DOHH2 (cell line): ENCODE measurements around the gene CCDC12.

Experiments used
- EZH2phosphoT487 ChIP-seq: fragments of 200-600 bp; sonication (generic); IDR thresholded peaks from 2 replicates; pipeline ENCODE4 v1.6.1; 2017; ENCODE audit warnings: borderline replicate concordance, mild to moderate bottlenecking, antibody characterized with exemption, low read length, moderate library complexity, mixed read lengths
- TF ChIP-seq, protein P1 (sequence below): fragments of 200-600 bp; sonication (generic); IDR thresholded peaks from one replicate; pipeline ENCODE4 v1.5.1; 2014; ENCODE audit warnings: antibody characterized with exemption, mild to moderate bottlenecking, low read depth, low read length; ENCODE audit not compliant: poor library complexity, severe bottlenecking

DNA sequence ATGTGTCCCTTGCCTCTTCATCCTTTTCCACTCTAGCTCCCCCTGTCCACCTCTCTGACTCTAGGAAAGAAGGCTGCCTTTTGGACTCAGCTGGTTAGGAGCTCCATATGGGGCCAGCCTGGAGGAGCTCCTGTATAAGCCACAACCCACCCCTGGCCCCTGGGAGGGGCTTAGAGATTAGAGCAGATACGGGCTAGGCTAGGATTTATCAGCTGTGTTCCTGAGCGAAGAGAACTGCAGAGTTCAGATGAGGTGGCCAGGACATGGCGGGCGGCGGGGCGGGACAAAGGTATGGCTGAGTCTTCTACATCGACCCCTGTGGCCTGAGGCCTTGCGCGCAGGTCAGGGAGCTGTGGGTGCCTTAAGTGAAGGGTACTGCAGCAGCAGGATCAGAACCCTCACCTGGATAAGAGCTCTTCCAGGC is 10.8 kb upstream of the CCDC12 start:
- TF ChIP-seq, protein P1, sequence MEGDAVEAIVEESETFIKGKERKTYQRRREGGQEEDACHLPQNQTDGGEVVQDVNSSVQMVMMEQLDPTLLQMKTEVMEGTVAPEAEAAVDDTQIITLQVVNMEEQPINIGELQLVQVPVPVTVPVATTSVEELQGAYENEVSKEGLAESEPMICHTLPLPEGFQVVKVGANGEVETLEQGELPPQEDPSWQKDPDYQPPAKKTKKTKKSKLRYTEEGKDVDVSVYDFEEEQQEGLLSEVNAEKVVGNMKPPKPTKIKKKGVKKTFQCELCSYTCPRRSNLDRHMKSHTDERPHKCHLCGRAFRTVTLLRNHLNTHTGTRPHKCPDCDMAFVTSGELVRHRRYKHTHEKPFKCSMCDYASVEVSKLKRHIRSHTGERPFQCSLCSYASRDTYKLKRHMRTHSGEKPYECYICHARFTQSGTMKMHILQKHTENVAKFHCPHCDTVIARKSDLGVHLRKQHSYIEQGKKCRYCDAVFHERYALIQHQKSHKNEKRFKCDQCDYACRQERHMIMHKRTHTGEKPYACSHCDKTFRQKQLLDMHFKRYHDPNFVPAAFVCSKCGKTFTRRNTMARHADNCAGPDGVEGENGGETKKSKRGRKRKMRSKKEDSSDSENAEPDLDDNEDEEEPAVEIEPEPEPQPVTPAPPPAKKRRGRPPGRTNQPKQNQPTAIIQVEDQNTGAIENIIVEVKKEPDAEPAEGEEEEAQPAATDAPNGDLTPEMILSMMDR, result no peak
- TF ChIP-seq EZH2phosphoT487, result no peak
